Measurements from ENCODE around the gene DPP6.

DPP6 gene

DNA sequence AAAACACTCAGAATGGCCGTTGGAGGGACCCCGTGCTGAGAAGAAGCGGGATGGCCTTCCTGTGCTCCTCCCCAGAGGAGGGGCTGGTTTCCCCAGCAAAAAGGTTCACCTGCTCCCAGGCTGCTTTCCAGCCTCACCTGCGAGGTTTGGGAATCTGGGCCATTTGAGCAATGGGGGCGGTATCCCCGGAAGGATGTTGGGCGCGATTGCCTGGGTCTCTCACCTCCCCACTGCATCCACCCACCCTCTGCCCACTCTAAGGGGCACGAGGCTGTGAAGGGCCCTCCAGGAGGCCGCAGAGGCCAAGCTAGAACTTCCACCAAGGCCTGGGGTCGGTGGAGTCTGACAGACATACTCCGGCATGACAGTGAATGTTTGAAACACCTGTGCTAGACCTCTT, 803.2 kb downstream of the DPP6 start:
- no peak for DNase-seq (ENCODE audit: extremely low spot score)
- POLR2A ChIA-PET: no interaction called here
- CTCF ChIA-PET: no interaction called here
- TF ChIP-seq ZNF384 (IDR thresholded peaks at IDR 0.05) (no peak), HDGF (IDR thresholded peaks at IDR 0.05; ENCODE audit: borderline replicate concordance) (no peak), SP1 (IDR thresholded peaks at IDR 0.05) (no peak), ARNT (IDR thresholded peaks at IDR 0.05) (no peak), SUZ12 (IDR thresholded peaks at IDR 0.05) (no peak), L3MBTL2 (conservative IDR thresholded peaks at IDR 0.05) (no peak), PKNOX1 (IDR thresholded peaks at IDR 0.05) (no peak), ELF4 (IDR thresholded peaks at IDR 0.05) (no peak), FOXA1 (IDR thresholded peaks at IDR 0.05) (no peak), BHLHE40 (IDR thresholded peaks at IDR 0.05; ENCODE audit: borderline replicate concordance) (no peak), NFRKB (IDR thresholded peaks at IDR 0.05) (no peak), LEF1 (IDR thresholded peaks at IDR 0.05; ENCODE audit: borderline replicate concordance) (no peak), FOXK2 (IDR thresholded peaks at IDR 0.05) (no peak), FOXM1 (IDR thresholded peaks at IDR 0.05; ENCODE audit: borderline replicate concordance) (no peak), TARDBP (IDR thresholded peaks at IDR 0.05) (no peak), CTBP1 (IDR thresholded peaks at IDR 0.05; ENCODE audit: borderline replicate concordance) (no peak)

DNA sequence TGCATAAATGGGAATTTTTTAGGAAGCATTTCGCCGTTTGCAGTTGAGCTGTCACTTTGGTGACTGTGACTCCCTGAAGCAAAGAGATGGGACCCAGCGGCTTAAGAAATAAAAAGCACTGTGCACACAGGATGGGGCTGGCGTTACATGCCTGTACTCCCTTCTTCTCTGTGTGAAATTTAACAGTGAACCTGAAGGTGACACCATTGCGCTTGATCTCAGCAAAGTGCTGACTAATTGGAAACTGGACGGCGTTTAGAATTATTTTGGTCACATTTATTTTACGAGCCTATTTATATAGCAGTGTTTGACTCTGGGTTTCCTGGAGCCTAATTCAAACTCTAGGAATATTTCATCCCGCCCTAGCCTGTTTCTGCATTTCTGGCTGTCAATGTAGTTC, 804.5 kb downstream of the DPP6 start:
- ChIA-PET CTCF (interaction anchor here (1.0 kb wide), 1 partner anchor 9 kb away, joined by 4 read pairs; no protein-coding TSS in a partner anchor), POLR2A (no interaction called here)
- DNase-seq (ENCODE audit: extremely low spot score): no peak
- TF ChIP-seq SUZ12 (IDR thresholded peaks at IDR 0.05) (no peak), BHLHE40 (IDR thresholded peaks at IDR 0.05; ENCODE audit: borderline replicate concordance) (no peak), FOXM1 (IDR thresholded peaks at IDR 0.05; ENCODE audit: borderline replicate concordance) (no peak), NFRKB (IDR thresholded peaks at IDR 0.05) (no peak)

- DNase-seq (ENCODE audit: extremely low spot score): no peak
These were observed 805.0 kb downstream of the DPP6 start for GRCh38 chr7:154857240-154857639.

DNA sequence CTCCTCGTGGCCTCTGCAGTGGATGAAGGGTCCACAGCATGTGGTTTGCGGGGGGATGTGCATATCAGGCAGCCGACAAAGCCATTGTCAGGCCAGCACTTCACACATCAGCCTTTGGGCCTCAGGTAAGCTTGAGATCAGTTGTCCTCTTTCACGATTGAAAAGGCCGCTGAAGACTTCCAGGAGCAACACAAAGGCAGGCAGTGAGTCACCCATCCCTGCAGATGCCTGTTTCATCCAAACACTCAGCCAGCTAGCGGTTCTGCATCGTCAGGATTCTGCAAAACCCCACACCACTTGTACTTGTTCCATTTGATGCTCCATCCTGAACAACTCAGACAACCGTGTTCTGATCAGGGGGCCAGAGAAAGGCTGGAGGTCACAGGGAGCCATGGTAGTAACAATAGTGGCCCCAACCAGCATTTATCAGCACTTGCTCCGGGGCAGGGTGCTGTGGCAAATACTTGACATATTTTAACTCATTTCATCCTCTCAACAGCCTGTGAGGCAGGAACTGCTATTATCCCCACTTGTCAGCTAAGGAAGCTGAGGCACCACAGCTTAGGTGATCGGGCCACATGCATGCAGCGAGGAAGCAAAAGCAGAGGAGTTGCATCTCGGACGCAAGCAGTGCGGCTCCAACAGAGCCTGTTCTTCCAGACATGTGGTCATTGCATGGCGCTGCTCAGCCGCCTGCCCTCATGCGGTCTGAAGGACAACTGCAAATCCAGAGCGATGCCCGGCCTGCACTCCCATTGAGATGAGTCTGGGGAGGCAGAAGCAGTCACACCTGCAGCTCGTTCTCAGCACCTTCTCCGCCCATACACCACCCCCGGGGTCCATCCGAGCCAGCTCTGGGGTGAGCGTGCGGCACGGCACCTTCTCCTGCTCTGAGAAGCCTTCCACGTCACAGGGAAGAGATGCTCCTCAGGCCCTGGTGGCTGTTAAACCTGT, 805.8 kb downstream of the DPP6 start:
- DNase-seq (ENCODE audit: extremely low spot score): no peak
- ChIA-PET POLR2A (no interaction called here), CTCF (interaction anchor here (1.0 kb wide), 1 partner anchor 8 kb away, joined by 4 read pairs; no protein-coding TSS in a partner anchor)
- TF ChIP-seq PKNOX1 (IDR thresholded peaks at IDR 0.05): no peak
- no peak for TF ChIP-seq SP1 (IDR thresholded peaks at IDR 0.05)
- TF ChIP-seq SUZ12 (IDR thresholded peaks at IDR 0.05): no peak
- TF ChIP-seq NFRKB (IDR thresholded peaks at IDR 0.05): no peak
- no peak for TF ChIP-seq TARDBP (IDR thresholded peaks at IDR 0.05)
- no peak for TF ChIP-seq CTBP1 (IDR thresholded peaks at IDR 0.05; ENCODE audit: borderline replicate concordance)
- TF ChIP-seq ZNF384 (IDR thresholded peaks at IDR 0.05): no peak
- TF ChIP-seq LEF1 (IDR thresholded peaks at IDR 0.05; ENCODE audit: borderline replicate concordance): no peak
- TF ChIP-seq L3MBTL2 (conservative IDR thresholded peaks at IDR 0.05): no peak
- no peak for TF ChIP-seq HDGF (IDR thresholded peaks at IDR 0.05; ENCODE audit: borderline replicate concordance)

More at GRCh38 chr7:154857240-154857639, 805.0 kb downstream of the DPP6 start:
- CTCF ChIA-PET: interaction anchor here (1.0 kb wide), 1 partner anchor 9 kb away, joined by 4 read pairs; no protein-coding TSS in a partner anchor
- POLR2A ChIA-PET: no interaction called here
- no peak for TF ChIP-seq SUZ12 (IDR thresholded peaks at IDR 0.05)
- no peak for TF ChIP-seq L3MBTL2 (conservative IDR thresholded peaks at IDR 0.05)
- TF ChIP-seq FOXM1 (IDR thresholded peaks at IDR 0.05; ENCODE audit: borderline replicate concordance): no peak
- no peak for TF ChIP-seq ZNF384 (IDR thresholded peaks at IDR 0.05)
- no peak for TF ChIP-seq ELF4 (IDR thresholded peaks at IDR 0.05)

- no peak for DNase-seq (ENCODE audit: extremely low spot score)
- POLR2A ChIA-PET: no interaction called here
- CTCF ChIA-PET: no interaction called here
- TF ChIP-seq LEF1 (IDR thresholded peaks at IDR 0.05; ENCODE audit: borderline replicate concordance) (no peak), HDGF (IDR thresholded peaks at IDR 0.05; ENCODE audit: borderline replicate concordance) (no peak), ARNT (IDR thresholded peaks at IDR 0.05) (no peak)
These were observed 806.8 kb downstream of the DPP6 start for GRCh38 chr7:154858836-154859537.

GRCh38 chr7:154859747-154860620, 807.8 kb downstream of the DPP6 start:
- no peak for DNase-seq (ENCODE audit: extremely low spot score)
- CTCF ChIA-PET: no interaction called here
- POLR2A ChIA-PET: no interaction called here
- no peak for TF ChIP-seq ELF4 (IDR thresholded peaks at IDR 0.05)
- no peak for TF ChIP-seq ZNF384 (IDR thresholded peaks at IDR 0.05)
- no peak for TF ChIP-seq LEF1 (IDR thresholded peaks at IDR 0.05; ENCODE audit: borderline replicate concordance)
- TF ChIP-seq HDGF (IDR thresholded peaks at IDR 0.05; ENCODE audit: borderline replicate concordance): no peak
- TF ChIP-seq CTBP1 (IDR thresholded peaks at IDR 0.05; ENCODE audit: borderline replicate concordance): no peak
- no peak for TF ChIP-seq TARDBP (IDR thresholded peaks at IDR 0.05)
- no peak for TF ChIP-seq FOXM1 (IDR thresholded peaks at IDR 0.05; ENCODE audit: borderline replicate concordance)
- no peak for TF ChIP-seq BHLHE40 (IDR thresholded peaks at IDR 0.05; ENCODE audit: borderline replicate concordance)
- no peak for TF ChIP-seq NFRKB (IDR thresholded peaks at IDR 0.05)
- TF ChIP-seq L3MBTL2 (conservative IDR thresholded peaks at IDR 0.05): no peak

Measured in HEK293T (cell line).